ENCODE measurements around the gene WDFY4.

DNA sequence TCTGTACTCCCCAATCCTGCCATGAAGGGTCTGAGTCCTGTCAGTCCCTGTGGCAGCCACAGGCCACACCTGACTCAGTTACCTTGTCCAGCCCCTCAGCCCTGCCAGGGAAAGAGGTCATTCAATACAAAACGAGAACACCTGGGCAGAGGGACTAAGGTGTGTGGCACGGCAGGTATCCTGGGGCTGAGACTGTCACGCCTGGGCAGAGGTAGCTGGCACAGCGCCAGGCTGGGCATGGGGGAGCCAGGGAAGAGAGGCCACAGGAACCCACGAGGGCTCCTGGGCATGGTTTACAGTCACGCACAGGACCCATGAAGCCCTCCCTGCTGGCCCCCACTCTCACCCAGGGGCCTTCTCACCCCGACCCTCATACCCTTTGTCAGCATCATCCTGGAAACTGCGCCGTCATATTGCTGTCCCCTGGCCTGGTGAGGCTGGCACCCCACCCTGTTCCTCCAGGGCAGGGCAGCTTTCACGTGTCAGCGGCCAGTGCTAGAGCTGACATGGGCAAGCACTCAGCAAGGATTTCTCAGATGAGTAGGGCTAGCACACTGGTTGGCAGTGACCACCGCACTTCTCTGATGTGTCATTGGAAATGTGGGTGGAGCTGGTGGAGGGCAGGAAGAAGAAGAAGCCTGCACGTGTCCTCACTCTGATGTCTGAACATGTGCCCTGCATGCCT lies 212.2 kb downstream of the WDFY4 start:
- TF ChIP-seq, protein P1, sequence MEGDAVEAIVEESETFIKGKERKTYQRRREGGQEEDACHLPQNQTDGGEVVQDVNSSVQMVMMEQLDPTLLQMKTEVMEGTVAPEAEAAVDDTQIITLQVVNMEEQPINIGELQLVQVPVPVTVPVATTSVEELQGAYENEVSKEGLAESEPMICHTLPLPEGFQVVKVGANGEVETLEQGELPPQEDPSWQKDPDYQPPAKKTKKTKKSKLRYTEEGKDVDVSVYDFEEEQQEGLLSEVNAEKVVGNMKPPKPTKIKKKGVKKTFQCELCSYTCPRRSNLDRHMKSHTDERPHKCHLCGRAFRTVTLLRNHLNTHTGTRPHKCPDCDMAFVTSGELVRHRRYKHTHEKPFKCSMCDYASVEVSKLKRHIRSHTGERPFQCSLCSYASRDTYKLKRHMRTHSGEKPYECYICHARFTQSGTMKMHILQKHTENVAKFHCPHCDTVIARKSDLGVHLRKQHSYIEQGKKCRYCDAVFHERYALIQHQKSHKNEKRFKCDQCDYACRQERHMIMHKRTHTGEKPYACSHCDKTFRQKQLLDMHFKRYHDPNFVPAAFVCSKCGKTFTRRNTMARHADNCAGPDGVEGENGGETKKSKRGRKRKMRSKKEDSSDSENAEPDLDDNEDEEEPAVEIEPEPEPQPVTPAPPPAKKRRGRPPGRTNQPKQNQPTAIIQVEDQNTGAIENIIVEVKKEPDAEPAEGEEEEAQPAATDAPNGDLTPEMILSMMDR (IDR thresholded peaks at IDR 0.05; ENCODE audit: low read depth, low read length, missing input control): no peak
- TF ChIP-seq, protein P2, sequence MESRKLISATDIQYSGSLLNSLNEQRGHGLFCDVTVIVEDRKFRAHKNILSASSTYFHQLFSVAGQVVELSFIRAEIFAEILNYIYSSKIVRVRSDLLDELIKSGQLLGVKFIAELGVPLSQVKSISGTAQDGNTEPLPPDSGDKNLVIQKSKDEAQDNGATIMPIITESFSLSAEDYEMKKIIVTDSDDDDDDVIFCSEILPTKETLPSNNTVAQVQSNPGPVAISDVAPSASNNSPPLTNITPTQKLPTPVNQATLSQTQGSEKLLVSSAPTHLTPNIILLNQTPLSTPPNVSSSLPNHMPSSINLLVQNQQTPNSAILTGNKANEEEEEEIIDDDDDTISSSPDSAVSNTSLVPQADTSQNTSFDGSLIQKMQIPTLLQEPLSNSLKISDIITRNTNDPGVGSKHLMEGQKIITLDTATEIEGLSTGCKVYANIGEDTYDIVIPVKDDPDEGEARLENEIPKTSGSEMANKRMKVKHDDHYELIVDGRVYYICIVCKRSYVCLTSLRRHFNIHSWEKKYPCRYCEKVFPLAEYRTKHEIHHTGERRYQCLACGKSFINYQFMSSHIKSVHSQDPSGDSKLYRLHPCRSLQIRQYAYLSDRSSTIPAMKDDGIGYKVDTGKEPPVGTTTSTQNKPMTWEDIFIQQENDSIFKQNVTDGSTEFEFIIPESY (IDR thresholded peaks at IDR 0.05): no peak
- no peak for TF ChIP-seq RXRA (IDR thresholded peaks at IDR 0.05)
- TF ChIP-seq, protein P3, sequence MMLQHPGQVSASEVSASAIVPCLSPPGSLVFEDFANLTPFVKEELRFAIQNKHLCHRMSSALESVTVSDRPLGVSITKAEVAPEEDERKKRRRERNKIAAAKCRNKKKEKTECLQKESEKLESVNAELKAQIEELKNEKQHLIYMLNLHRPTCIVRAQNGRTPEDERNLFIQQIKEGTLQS (IDR thresholded peaks at IDR 0.05): no peak
- TF ChIP-seq, protein P4, sequence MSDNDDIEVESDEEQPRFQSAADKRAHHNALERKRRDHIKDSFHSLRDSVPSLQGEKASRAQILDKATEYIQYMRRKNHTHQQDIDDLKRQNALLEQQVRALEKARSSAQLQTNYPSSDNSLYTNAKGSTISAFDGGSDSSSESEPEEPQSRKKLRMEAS (IDR thresholded peaks at IDR 0.05): no peak
- TF ChIP-seq RAD21 (IDR thresholded peaks at IDR 0.05): no peak
- no peak for TF ChIP-seq YY1 (IDR thresholded peaks at IDR 0.05)
- TF ChIP-seq GABPA (IDR thresholded peaks at IDR 0.05 in 1 of 2, conservative IDR thresholded peaks at IDR 0.05 in 1 of 2): no peak
- no peak for TF ChIP-seq FOXA1 (IDR thresholded peaks at IDR 0.05)
- TF ChIP-seq EGR1 (IDR thresholded peaks at IDR 0.05; ENCODE audit: low read depth in 2 of 2): no peak

Measured in liver (tissue), 3 donors.